HG03097 (cell line): ENCODE results near the gene BRI3BP.
"Not testable (repeated sequence)": the region's sequence is repeated elsewhere in the genome, so short reads cannot be mapped to it uniquely, and the experiment has no call there.

Source experiments
- ATAC-seq: cut with Tn5 transposase; IDR thresholded peaks from one replicate; pipeline ENCODE4 v1.9.1; 2021; ENCODE audit not compliant: unreplicated experiment, low FRiP score

The BRI3BP gene

DNA sequence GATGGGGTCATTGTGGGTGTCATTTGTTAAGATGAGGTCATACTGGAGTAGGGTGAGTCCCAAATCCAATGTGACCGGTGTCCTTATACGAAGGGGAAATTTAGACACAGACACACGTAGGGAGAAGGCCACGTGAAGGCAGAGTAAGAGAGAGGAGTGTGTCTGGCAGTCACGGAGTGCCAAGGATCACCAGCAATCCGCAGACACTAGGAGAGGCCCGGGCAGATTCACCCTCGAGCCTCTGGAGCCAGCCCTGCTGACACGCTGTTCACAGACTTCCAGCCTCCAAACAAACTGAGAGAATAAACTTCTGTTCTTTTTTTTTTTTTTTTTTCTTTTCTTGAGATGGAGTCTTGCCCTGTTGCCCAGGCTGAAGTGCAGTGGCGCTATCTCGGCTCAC, 24.9 kb downstream of the BRI3BP start:
- ATAC-seq, result no peak

DNA sequence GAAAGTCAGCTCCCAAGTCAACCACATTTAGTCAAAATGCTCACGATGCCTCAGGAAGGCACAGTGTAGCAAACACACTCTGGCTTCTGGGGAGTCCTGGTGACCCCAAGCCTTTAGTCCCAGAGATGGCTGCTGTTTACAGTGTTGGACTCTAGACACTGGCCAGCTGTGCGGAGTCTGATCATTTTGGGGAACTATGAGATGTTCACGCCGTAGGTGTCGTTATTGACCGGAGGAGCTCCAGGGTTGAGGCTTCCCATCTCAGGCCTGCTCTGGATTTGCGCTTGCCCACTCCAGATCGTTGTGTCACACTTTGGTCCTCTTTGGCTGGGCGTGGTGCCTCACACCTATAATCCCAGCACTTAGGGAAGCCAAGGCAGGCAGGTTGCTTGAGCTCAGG, 27.7 kb downstream of the BRI3BP start:
- ATAC-seq, result no peak

DNA sequence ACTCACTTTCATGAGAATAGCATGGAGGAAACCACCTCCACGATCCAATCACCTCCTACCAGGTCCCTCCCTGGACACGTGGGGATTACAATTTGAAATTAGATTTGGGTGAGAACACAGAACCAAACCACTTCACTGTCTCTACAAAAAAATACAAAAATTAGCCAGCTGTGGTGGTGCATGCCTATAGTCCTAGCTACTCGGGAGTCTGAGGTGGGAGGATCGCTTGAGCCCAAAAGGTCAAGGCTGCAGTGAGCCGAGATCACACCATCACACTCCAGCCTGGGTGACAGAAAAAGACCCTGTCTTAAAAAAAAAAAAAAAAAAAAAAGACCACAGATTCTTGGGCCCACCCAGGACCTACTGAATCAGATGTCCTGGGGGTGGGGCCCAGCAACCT, 28.3 kb downstream of the BRI3BP start:
- no peak for ATAC-seq

DNA sequence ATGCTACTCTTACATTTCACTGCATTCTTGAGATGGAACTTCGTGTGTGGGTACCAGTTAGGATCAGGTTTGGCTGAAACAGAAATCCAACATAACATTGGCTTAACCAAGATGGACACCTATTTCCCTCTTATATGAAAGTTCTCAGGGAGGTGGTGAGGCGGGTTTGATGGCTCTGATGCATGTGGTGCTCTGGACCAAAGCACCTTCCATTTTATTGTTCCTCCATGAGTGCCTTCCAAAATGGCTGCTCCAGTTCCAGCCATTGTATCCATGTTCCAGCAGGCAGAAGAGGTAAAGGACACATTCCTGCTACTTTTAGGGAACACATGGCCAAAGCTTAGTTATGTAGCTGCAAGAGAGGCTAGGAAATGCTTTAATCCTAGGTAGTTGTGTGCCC, 29.6 kb downstream of the BRI3BP start:
- no peak for ATAC-seq

DNA sequence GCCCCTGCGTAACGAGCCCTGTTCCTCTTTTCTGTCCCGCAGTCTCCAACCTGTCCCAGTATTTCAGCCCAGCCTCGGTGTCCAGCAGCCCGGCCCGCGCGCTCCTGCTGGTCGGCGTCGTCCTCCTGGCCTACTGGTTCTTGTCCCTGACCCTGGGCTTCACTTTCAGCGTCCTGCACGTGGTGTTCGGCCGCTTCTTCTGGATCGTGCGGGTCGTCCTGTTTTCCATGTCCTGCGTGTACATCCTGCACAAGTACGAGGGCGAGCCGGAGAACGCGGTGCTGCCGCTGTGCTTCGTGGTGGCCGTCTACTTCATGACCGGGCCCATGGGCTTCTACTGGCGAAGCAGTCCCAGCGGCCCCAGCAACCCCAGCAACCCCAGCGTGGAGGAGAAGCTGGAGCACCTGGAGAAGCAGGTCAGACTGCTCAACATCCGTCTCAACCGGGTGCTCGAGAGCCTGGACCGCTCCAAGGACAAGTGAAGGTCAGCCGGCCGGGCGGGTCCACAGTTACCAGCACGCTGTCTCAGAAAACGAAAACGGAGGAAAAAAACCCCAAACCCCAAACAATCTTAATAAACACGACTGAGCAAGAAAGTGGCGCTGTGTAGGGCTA, 31.6 kb downstream of the BRI3BP start:
- no peak for ATAC-seq

DNA sequence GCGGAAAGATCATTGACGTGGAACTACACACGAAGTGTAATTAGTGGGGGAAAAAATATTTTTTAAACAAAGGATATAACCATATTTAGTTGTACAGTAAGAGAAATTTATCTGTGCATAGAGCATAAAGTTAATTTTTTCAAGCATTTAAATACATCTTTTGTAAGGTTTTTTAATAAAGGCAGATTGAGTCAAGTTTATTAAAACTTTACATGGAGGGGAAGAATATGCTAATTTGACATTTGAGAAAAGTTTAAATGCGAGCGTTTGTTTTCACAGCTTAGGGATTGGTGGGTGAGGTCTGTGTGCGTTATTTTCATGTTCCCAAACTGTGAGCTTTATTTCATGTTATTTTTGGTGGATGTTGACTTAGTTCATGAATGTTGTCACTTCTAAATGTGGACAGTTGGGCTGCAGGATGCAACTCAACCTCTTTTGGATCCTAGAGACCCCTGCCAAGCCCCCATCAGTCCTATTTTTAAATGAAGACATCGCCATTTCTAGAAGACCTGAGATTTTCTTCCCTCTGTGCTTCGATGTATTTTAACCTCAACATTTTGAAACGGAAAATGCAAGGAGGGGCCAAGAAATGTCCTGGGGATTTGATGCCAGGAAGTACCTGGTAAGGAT, 32.3 kb downstream of the BRI3BP start:
- no peak for ATAC-seq

DNA sequence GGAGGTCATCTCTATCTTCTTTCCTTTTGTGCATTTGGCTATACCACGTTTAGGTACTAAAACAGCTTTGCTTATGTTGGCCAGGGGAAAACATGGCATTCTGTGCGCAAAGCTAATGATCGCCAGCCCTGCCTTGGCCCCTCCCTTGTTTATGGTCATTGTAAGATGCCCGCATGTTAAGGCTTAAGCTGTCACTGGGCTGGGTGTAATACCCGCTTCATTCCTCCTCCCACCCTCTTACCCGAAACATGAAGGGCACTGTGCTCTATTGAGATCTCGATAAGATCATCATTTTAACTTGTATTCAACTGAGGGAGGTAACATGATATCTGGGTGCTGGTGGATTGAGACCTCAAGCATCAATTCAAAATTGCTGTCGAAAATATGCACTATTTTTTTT, 34.7 kb downstream of the BRI3BP start:
- ATAC-seq, result no peak

DNA sequence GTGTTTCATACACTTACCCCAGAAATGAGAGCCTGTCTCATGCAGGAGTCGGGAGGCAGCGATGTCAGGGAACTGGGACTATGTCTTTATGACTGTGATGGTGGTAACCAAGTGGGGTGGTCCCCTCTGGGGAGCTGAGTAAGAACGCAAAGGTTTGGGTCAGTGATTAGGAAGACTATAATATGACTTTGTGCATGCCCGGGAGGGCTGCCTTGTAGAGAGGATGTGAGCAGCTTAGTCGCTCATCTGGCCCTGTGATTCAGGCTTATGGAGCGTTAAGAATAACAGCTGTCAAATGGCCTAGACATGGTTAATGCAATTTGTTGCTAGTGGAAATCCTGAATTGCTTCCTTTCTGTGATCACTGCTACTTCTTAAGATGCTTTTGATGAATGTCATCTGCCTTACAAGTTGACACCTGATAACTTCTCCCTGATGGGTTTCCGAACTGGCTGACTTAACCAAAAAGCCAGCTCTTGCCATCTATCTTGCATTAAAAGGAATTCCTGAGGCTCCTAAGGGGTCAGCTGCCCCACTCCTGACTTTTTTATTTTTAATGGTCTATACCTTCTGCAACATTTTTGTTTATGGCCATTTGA, 36.4 kb downstream of the BRI3BP start:
- ATAC-seq, result no peak

DNA sequence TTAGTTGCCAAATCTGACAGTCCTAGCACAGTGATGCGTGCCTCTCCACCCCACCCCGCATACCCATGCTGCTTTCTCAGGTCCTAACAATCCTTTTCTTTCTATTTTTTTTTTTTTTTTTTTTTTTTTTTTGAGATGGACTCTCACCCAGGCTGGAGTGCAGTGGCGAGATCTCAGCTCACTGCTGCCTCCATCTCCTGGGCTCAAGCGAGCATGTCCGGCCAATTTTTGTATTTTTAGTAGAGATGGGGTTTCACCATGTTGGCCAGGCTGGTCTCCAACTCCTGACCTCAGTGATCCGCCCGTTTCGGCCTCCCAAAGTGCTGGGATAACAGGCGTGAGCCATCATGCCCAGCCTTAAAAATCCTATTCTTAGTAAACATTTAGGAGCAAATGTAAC, 38.0 kb downstream of the BRI3BP start:
- not testable (repeated sequence) for ATAC-seq

DNA sequence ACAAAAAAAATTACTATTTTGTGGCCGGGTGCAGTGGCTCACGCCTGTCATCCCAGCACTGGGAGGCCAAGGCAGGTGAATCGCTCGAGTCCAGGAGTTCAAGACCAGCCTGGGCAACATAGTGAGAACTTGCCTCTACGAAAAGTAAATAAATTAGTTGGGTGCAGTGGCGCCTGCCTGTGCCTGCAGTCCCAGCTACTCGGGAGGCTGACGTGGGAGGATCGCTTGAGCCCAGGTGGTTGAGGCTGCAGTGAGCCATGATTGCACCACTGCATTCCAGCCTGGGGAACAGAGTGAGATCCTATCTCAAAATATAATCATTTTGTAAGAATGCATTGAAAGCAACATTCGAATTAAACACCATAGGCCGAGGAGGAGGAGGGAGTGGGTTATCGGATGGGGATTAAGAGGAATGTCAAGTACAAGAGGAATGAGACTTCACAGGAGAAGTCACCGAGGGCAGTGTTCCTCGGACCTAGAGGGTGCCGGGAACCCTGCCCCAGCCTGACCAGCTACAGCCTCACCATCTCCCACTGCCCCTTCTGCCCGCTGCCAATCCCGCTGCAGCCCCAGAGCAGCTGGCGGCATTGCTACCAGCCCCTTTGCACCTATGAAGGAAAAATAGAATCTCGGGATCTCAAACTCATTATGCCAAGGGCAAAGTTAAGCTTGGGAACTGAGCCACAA, 39.2 kb downstream of the BRI3BP start:
- ATAC-seq, result no peak

DNA sequence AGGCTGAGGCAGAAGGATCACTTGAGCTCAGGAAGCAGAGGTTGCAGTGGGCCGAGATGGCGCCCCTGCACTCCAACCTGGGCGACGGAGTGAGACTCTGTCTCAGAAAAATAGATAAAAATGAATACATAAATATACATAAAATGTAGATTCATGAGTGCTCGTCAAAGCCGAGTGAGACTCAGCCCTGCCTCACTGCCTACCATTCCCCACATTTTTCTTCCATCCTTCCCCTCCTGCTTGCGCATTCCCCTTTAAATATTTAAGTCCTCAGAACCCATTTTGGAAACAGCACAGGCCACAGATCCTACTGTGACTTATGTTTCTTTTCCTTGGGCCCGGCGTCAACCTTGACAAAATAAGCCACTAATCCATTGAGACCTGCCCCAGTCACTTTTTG, 39.8 kb downstream of the BRI3BP start:
- ATAC-seq, result no peak

DNA sequence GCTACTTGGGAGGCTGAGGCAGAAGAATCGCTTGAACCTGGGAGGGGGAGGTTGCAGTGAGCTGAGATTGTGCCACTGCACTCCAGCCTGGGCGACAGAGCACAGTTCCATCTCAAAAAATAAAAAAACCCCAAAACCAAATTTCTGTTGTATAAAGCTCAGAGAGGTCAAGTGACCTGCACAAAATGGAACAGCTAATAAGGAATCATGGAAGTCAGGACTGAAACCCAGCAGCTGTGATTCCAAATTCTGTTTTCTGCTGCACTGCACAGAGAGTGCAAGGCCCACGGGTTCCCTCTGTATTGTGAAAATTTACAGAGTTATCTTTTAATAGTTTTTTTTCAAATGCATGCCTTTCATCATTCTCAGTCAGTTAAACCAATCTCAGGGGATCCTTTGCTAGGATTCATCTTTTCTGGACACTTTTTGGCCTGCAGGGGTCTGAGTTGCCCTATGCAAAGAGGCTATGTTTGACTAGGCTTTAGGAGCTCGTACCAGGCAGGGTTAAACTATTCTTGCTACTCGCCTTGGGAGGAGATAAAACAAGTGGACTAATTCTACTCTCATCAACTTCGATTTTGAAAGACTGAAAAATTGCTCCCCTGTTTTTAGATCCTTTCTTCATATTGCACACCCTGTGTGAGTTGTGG, 45.7 kb downstream of the BRI3BP start:
- no peak for ATAC-seq

DNA sequence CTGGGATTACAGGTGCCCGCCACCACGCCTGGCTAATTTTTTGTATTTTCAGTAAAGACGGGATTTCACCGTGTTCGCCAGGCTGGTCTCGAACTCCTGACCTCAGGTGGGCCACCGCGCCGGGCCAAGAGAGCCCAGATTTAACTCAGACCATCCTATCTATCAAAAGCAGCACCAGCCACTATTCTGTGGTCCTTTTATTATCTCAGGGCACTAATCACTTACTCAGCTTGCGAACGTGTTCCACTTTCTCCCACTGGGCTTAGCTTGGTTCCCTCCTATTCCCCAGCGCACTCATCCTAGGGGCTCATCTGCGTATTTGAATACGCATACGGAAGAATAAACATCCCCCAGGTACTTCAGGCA, 55.6 kb downstream of the BRI3BP start:
- no peak for ATAC-seq

DNA sequence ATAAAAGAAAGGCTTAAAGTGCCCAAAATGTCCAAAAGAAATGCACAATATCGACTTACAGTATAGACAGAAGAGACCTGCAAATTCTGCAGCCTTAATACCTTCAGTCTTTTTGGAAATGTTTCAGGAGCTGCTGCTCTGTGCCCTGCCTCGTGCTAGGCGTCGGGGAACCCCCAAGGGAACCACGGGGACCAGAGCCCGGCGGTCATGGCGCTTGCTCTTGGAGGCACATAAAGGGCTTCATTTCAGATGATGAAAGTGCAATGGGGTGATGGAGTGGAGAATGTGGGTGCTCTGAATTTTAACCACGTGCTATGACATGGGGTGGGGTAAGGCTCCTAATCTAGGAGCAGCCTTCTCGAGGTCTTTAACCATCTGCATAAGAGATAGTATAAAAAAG, 57.0 kb downstream of the BRI3BP start:
- ATAC-seq, result no peak

DNA sequence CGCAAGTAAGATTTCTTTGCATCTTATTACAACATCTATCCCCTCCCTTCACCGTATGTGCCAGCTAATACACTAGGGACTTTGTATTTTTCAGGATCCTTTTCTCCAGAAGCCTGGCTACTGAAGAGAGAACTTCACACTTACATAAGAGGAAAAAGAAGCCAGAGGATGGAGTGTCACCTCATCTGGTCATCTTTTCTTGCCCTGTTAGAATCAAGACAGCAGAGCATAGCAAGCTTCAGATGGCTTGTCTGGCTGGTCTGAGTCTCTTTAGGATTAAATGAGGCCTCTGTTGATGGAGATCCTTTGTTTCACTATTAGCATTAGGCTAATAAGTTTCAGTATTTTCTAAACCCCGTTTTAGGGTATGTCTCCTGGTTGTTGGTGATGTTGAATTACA, 57.4 kb downstream of the BRI3BP start:
- no peak for ATAC-seq

DNA sequence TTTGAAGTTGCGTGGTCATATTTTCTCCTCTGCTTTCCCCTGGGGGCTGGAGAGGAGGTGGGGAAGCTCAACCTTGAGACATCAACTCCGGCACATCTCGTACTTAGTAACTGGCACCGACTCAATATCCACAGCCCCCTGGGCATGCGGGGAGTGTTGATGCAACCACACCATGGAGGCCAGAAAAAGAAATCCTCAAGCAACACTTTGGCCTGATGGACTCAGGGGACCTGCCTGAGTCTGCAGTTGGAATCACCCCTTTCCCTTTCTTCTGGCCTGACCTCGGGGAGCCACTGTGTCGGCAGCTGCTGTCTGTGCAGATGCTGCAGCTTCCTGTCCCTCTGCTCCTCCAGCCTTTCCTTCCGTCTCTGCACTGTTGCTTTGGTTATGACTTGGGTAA, 60.4 kb downstream of the BRI3BP start:
- no peak for ATAC-seq

DNA sequence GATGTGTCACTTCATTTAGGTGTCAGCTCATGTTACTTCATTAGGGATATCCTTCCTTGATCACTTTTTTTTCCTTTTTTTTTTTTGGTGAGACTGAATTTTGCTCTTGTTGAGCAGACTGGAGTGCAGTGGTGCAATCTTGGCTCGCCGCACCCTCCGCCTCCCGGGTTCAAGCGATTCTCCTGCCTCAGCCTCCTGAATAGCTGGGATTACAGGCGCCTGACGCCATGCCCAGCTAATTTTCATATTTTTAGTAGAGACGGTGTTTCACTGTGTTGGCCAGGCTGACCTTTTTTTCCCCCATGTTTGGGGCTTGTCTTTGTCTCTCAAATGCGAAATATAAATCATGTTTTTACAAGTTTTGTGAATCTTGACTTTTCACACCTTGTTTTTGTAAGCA, 62.1 kb downstream of the BRI3BP start:
- no peak for ATAC-seq

DNA sequence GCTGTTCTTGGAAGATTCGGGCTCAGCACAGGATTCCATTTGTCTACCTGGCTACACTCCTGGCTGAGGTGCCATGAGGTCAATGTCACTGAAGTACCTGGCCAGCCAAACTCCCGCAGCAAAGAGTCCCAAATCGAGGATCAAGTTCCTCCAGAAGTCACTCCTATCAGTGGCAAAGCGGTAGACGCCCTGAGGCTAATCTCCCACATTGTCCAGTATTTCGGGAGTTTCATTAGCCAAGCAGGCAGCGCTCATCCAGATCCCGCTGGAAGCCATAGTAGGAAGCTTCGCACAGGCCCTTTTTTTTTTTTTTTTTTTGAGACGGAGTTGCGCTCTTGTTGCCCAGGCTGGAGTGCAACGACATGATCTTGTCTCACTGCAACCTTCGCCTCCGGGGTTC, 62.9 kb downstream of the BRI3BP start:
- ATAC-seq, result no peak

DNA sequence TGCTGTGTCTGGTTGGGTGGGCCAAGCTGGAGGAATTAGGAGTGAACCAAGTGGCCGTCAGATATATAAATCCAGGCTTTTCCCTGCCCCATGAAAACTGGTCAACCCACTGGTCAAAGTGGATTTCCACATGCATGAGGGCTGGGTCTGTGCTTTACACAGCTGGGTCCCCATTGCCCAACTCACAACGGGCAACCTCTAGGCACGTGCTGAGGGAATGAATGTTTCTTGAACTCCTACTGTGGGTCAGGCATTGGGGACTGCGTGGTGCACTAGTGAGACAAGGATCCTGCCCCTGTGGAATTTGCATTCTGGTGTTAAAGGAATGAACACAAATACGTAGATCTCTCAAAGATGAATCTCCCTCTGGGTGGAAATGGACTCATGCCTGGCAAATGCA, 64.3 kb downstream of the BRI3BP start:
- ATAC-seq, result no peak

DNA sequence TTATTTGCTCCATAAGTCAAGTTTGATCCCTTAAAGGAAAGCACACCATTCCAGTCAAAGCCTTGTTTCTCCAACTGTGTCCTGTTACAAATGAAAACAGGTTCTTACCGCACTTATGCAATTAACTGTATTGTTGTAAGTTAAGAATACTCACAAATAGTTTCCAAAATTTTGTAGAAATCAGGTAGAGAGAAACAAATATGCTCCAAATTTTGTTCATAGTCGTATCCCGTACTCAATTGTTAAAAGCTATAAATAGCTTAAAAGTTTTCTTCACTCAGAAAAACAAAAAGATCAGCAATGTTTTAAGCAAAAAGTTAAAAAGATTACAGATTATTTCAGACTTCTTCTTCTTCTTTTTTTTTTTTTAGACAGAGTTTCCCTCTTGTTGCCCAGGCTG, 67.8 kb downstream of the BRI3BP start:
- no peak for ATAC-seq

DNA sequence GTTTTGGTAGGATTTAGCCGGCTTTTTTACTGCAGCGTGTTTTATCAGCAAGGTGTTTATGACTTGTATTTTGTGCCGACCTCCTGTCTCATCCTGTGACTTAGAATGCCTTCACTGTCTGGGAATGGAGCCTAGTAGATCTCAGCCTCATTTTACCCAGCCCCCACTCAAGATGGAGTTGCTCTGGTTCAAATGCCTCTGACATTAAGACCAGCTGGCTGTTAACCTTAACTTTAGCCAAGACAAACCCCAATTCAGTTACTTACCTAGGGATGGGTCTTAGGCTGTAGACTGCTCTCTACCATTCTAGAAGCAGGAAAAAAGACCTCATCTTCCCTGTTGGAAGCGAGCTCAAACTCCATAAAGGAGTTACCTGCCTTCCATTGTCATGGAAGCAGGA, 70.1 kb downstream of the BRI3BP start:
- not testable (repeated sequence) for ATAC-seq
